Body of pancreas (tissue), 4 donors: ENCODE data around the gene KCNAB1. TPM values are rescaled to one million over a fixed set of nuclear protein-coding genes. Genes with fewer than 3 reads are reported as not detected.

ENCODE experiments used
- ATAC-seq: fragments of 150-250 bp; one replicate; pipeline ENCODE4 v1.9.1; 2016
- DNase-seq, 4 donors: peaks; one replicate each; pipeline ENCODE4 v3.0.0-alpha.2; 2019
- H3K27ac ChIP-seq, 4 donors: fragments of 200-600 bp; sonication (generic); 1 replicate in 3 of 4; 2 replicates in 1 of 4; pipeline versions ENCODE4 v1.5.1 to v1.6.1; 2016 to 2019; ENCODE audit warnings: mild to moderate bottlenecking in 1 of 4, mixed read lengths in 1 of 4, moderate library complexity in 1 of 4
- H3K27me3 ChIP-seq, 2 donors: fragments of 200-600 bp; sonication (generic); one replicate each; pipeline ENCODE4 v1.6.0; 2016; ENCODE audit warnings: mild to moderate bottlenecking in 1 of 2
- H3K36me3 ChIP-seq, 2 donors: fragments of 200-600 bp; sonication (generic); replicated peaks in 1 of 2; 2 replicates each; pipeline ENCODE4 v1.5.1; 2016; ENCODE audit warnings: low read depth in 2 of 2; ENCODE audit not compliant: insufficient read depth in 1 of 2
- H3K4me1 ChIP-seq: fragments of 200-600 bp; sonication (generic); one replicate; pipeline ENCODE4 v1.6.0; 2016
- H3K4me3 ChIP-seq, 2 donors: fragments of 200-600 bp; sonication (generic); 1 replicate in 1 of 2; 2 replicates in 1 of 2; pipeline ENCODE4 v1.5.1; 2016 to 2019
- H3K9me3 ChIP-seq, 3 donors: fragments of 200-600 bp; sonication (generic); 1 replicate in 2 of 3; 2 replicates in 1 of 3; pipeline ENCODE4 v1.5.1; 2016
- CTCF ChIP-seq, 7 experiments: fragments of 450-650 bp in 4 of 7; fragments of 200-600 bp in 3 of 7; sonication (generic) in 3 of 7; IDR thresholded peaks; one replicate each; pipeline ENCODE4 v1.5.1; 2016 to 2019; ENCODE audit warnings: antibody characterized with exemption in 7 of 7
- POLR2A ChIP-seq, 3 donors: fragments of 450-650 bp; IDR thresholded peaks; one replicate each; pipeline ENCODE4 v1.6.1; 2016; ENCODE audit warnings: antibody characterized with exemption in 3 of 3, mild to moderate bottlenecking in 2 of 3
- WGBS, 2 donors: methylation state at CpG; one replicate each; pipeline ENCODE4 v1.1.5; 2017; 5-methylcytosine and 5-hydroxymethylcytosine counted together
- intact Hi-C: fragments of 100-400 bp; cut with DNase I; formaldehyde crosslinking; loops from one replicate; pipeline ENCODE4 v1.15.1; 2023
- total RNA-seq, 2 donors: library from RNA; depleted of rRNA; stranded (reverse); fragments of >200 nt; gene quantifications; one replicate each; pipeline ENCODE4 v1.1.0, GENCODE V29; 2016

The KCNAB1 gene
- total RNA-seq, 2 donors from 2014 or later = 5.2 to 5.3 TPM

- Histone ChIP-seq H3K4me3 (no peak overlapping the region), H3K36me3 (no peaks in the 10 kb centered on the region), H3K27me3 (no peaks in the 10 kb centered on the region), H3K27ac (no peak overlapping the region), H3K9me3 (no peaks in the 10 kb centered on the region), H3K4me1 (no peaks in the 10 kb centered on the region)
- 81 to 96% methylated on average over 1 of the region's 1 CpG for WGBS, 2 donors
- no peak for TF ChIP-seq CTCF (IDR thresholded peaks at IDR 0.05)
- TF ChIP-seq POLR2A (IDR thresholded peaks at IDR 0.05) = no peak
- intact Hi-C loops = no loop called here
- ATAC-seq = no peak
- no peak for DNase-seq
These were observed 399.4 kb downstream of the KCNAB1 start for GRCh38 chr3:156519758-156520162.

- no peak overlapping the region for H3K4me3 ChIP-seq
- intact Hi-C loops = no loop called here
- TF ChIP-seq POLR2A (IDR thresholded peaks at IDR 0.05) = no peak
- TF ChIP-seq CTCF (IDR thresholded peaks at IDR 0.05) = no peak
- H3K9me3 ChIP-seq = no peaks in the 10 kb centered on the region
- ATAC-seq (no peak), DNase-seq (no peak)
- no peaks in the 10 kb centered on the region for H3K36me3 ChIP-seq
- WGBS, 2 donors = 93% methylated on average over 4 of the region's 4 CpGs
- no peaks in the 10 kb centered on the region for H3K27me3 ChIP-seq
- H3K27ac ChIP-seq = no peak overlapping the region
- H3K4me1 ChIP-seq = no peaks in the 10 kb centered on the region
These were observed 402.3 kb downstream of the KCNAB1 start for GRCh38 chr3:156522673-156523072.

DNA sequence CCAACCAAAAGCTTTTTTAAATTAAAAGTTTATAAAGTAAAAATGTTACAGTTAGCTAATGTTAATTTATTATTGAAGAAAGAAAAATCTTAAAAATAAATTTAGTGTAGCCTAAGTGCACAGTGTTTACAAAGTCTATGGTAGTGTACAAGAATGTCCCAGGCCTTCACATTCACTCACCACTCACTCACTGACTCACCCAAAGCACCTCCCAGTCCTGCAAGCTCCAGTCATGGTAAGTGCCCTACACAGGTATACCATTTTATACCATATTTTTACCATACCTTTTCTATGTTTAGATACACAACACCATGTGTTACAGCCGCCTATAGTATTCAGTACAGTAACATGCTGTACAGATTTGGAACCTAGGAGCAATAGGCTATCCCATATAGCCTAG is 405.4 kb downstream of the KCNAB1 start:
- intact Hi-C loops = no loop called here
- 90 to 100% methylated on average over 1 of the region's 1 CpG for WGBS, 2 donors
- no peaks in the 10 kb centered on the region for H3K9me3 ChIP-seq

DNA sequence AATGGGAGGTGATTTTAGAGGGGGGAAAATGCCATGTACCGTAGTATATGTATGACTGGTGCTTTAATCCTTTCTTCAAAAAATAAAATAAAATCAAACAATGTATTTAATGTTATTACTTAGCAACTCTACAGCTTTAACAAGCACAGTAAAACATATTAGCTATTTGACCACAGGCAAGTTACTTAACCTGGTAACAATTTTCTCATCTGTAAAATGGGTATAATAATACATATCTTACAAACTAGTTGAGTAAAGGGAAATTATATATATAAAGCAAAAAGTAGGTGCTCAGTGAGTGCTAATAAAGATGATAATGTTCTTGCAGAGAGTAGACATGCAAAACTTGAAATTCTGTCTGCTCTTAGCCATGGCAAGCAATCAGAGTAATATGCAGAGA is 406.7 kb downstream of the KCNAB1 start:
- ATAC-seq = no peak
- TF ChIP-seq CTCF (IDR thresholded peaks at IDR 0.05) (no peak), POLR2A (IDR thresholded peaks at IDR 0.05) (no peak)
- intact Hi-C loops = no loop called here
- Histone ChIP-seq H3K4me1 (no peaks in the 10 kb centered on the region), H3K36me3 (no peaks in the 10 kb centered on the region), H3K4me3 (no peak overlapping the region), H3K27ac (no peak overlapping the region), H3K27me3 (no peaks in the 10 kb centered on the region), H3K9me3 (no peaks in the 10 kb centered on the region)
- WGBS, 2 donors = 47 to 94% methylated on average over 1 of the region's 1 CpG
- DNase-seq = no peak

More for the DNA sequence above, 405.4 kb downstream of the KCNAB1 start:
- no peaks in the 10 kb centered on the region for H3K36me3 ChIP-seq
- TF ChIP-seq CTCF (IDR thresholded peaks at IDR 0.05) = no peak
- no peak for TF ChIP-seq POLR2A (IDR thresholded peaks at IDR 0.05)
- no peaks in the 10 kb centered on the region for H3K27me3 ChIP-seq
- H3K4me3 ChIP-seq = no peak overlapping the region
- H3K4me1 ChIP-seq = no peaks in the 10 kb centered on the region
- ATAC-seq (no peak), DNase-seq (no peak)
- H3K27ac ChIP-seq = no peak overlapping the region

DNA sequence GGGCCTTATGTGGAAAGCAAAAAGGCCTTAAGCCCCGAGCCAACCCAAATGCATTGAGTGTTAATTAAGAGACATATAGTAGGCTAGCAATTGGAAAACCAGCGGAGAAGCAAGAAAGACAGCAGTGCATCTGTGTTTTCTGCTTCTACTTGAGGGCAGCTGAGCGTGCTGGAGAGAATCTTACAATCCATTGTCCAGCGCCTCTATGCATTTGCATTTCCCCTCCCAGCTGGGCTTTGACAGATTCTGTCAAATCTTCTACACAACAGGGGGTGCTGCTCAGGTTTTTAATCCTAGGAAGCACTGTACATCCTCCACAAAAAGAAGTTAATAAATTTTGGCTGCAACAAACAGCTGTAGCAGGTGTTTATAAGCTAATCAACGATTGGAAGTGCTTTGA is 410.6 kb downstream of the KCNAB1 start:
- intact Hi-C loops = loop anchor here (10.0 kb wide), 1 partner anchor 544 kb away; no protein-coding TSS in a partner anchor
- no peak for TF ChIP-seq CTCF (IDR thresholded peaks at IDR 0.05)
- TF ChIP-seq POLR2A (IDR thresholded peaks at IDR 0.05) = no peak
- Histone ChIP-seq H3K27me3 (no peaks in the 10 kb centered on the region), H3K9me3 (no peaks in the 10 kb centered on the region), H3K4me1 (peaks cover 31% of the 10 kb centered on the region), H3K27ac (no peak overlapping the region), H3K4me3 (no peak overlapping the region), H3K36me3 (no peaks in the 10 kb centered on the region)
- DNase-seq = no peak
- no peak for ATAC-seq
- WGBS, 2 donors = 80 to 87% methylated on average over 5 of the region's 5 CpGs
